WI38 (cell line): ENCODE data around the gene PRSS36.

ENCODE experiments used
- H3K4me3 ChIP-seq: 2 replicates; pipeline ENCODE4 v1.5.1; 2011; ENCODE audit warnings: low read depth, mild to moderate bottlenecking, control low read depth, low read length
- TF ChIP-seq, protein P1 (sequence below): IDR thresholded peaks from 2 replicates; pipeline ENCODE4 v1.5.1; 2012; ENCODE audit warnings: low read depth, mild to moderate bottlenecking, control low read depth, low read length

PRSS36 gene

DNA sequence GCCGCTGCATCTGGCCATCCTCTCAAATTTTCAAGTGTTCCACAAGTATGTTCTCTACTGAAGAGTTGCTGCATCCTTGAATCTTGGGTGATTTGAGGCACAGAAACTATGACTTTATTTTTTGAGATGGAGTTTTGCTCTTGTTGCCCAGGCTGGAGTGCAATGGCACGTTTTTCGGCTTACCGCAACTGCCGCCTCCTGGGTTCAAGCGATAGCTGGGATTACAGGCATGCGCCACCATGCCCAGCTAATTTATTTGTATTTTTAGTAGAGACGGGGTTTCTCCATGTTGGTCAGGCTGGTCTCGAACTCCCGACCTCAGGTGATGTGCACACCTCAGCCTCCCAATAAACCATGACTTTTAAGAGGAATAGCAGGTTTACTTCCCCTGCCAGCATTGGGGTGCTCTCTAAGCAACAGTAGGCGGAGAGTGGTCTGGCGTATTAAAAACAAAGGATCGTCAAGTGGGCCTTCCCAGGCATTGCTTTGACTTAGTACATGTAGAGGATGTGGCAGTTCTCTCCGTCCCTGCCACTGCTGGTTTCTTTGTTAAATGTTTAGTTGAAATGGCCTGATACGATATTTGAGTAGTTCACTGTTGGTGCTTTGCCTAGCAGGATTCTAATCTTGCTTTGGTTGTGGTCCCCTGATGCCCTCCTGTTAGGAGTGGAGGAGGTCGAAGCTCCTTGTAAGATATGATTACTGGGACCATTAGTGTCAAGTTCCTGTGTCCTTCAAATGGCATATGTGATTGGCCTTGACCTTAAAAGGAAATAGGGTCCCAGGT lies 43.2 kb upstream of the PRSS36 start:
- TF ChIP-seq, protein P1, sequence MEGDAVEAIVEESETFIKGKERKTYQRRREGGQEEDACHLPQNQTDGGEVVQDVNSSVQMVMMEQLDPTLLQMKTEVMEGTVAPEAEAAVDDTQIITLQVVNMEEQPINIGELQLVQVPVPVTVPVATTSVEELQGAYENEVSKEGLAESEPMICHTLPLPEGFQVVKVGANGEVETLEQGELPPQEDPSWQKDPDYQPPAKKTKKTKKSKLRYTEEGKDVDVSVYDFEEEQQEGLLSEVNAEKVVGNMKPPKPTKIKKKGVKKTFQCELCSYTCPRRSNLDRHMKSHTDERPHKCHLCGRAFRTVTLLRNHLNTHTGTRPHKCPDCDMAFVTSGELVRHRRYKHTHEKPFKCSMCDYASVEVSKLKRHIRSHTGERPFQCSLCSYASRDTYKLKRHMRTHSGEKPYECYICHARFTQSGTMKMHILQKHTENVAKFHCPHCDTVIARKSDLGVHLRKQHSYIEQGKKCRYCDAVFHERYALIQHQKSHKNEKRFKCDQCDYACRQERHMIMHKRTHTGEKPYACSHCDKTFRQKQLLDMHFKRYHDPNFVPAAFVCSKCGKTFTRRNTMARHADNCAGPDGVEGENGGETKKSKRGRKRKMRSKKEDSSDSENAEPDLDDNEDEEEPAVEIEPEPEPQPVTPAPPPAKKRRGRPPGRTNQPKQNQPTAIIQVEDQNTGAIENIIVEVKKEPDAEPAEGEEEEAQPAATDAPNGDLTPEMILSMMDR: no peak

DNA sequence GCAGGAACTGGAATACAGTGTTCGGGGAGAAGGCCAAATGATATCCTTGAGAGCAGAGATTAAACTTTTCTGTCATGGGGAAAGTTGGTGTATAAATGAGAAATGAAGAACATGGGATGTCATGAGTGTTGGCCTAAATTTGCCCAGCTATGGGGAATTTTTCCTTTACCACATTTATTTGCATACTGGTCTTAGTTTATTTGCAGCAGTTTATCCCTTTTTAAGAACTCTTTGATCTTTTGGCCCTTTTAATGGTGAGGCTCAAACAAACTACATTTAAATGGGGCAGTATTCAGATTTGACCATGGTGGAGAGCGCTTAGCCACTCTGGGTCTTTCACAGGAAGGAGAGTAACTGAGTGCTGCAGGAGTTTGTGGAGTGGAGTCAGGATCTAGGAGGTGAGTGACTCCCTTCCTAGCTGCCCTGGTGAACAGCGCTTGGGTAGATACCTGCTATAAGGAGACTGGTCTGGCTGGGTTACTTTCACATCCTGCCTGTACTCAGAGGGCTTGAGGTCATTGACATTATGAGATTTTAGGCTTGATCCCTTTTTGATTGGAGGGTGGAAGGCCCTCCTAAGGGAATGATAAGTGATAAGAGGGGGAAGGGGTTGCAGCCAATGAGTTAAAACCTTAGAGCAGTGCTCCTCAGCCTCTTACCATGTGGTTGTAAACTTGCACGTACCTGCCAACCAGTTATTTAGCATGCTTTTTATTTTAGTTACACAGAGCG lies 42.0 kb upstream of the PRSS36 start:
- H3K4me3 ChIP-seq: no peak overlapping the region
- TF ChIP-seq, protein P1: no peak

More for the DNA sequence above, 43.2 kb upstream of the PRSS36 start:
- H3K4me3 ChIP-seq: no peak overlapping the region

DNA sequence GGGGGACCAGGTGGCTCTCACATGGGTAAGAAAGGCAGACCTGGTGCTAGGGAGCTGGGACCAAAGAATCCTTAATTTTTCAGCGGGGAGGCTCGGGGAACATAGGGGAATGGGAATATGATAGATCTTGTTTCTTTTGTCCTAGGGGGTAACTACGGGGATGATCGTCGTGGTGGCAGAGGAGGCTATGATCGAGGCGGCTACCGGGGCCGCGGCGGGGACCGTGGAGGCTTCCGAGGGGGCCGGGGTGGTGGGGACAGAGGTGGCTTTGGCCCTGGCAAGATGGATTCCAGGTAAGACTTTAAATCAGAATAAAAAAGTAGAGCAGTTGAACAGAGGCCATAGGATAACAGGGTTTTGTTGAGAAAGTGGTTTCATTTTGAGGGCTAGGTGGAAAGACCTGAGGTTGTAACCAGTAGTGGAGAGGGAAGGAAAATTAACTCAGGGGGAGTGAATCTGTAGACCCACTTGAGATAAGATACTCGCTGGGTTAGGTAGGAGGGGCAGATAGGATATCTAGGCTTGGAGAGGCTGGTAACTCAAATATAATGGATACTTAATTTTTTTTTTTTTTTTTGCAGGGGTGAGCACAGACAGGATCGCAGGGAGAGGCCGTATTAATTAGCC lies 41.1 kb upstream of the PRSS36 start:
- H3K4me3 ChIP-seq: no peak overlapping the region
- TF ChIP-seq, protein P1: no peak

DNA sequence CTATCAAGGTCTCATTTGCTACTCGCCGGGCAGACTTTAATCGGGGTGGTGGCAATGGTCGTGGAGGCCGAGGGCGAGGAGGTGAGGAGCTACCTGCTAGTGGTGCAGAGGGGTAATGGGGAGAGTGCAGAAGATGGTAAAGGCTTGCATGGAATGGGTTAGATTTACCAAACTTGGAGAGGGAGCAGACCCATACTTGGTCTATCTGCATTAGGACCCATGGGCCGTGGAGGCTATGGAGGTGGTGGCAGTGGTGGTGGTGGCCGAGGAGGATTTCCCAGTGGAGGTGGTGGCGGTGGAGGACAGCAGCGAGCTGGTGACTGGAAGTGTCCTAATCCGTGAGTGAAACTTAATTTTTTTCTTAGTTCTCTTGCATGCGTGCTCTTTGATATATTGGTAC lies 40.2 kb upstream of the PRSS36 start:
- no peak overlapping the region for H3K4me3 ChIP-seq
- TF ChIP-seq, protein P1: no peak

DNA sequence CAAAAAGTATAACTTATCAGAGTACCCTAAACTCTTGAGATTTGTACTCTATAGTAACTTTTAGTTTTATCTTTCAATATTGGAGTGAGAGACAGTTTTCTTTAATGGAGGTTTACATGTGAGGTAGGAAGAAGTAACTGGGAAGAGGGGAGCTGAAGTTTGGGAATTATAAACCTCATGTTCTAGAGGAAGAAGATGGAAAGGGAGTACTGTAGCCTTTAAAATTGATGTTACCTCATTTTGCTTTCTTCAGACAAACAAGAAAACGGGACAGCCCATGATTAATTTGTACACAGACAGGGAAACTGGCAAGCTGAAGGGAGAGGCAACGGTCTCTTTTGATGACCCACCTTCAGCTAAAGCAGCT lies 39.5 kb upstream of the PRSS36 start:
- no peak overlapping the region for H3K4me3 ChIP-seq
- TF ChIP-seq, protein P1: no peak

DNA sequence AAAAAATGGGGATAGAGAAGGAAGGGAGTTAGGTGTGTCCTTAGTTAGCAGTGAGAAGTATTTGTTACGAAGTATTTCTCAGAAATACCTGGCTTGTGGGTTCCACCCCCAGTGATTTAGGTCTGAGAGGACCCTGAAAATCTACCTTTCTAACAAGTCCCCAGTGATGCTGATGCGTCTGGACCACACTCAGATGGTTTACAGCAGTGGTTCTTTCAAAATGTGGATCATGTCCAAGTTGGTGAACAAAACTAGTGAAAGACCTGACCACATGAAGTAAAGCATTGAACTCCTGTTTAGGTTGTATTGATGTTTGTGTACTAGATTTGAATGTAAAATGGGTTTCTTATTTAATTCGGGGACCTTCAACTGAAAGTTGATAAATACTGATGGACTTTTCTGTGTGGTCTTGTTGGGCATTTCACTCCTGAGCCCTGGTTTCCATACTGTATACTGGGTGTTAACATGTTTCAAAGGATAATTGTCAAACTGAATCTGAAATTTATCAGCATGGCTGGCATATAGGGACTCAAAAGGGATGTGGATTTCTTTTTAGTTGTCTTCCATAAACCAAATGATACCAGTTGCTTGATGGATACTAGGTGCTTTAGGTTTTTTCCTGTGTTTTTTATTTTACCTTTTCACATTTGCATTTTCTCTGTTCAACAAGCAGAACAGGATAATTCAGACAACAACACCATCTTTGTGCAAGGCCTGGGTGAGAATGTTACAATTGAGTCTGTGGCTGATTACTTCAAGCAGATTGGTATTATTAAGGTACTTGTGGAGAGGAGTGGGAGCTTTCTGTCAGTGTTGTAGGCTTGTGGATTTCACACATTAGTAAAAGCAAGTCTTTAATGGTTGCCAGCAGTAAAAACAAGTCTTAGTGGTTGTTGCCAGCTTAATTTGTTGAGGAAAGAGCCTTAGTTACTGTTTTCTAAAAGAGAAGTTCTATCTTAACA lies 38.9 kb upstream of the PRSS36 start:
- TF ChIP-seq, protein P1: no peak
- H3K4me3 ChIP-seq: no peak overlapping the region
